ACHN (cell line): ENCODE measurements around the gene VSTM4.

Experiments used
- DNase-seq: peaks from one replicate; pipeline ENCODE4 v3.0.0-alpha.2; 2015
- in situ Hi-C: cut with HindIII; loops from 2 replicates; pipeline ENCODE4 v1.10.0; 2017; ENCODE audit warnings: low sequenced_read_pairs, low pct_ligation_motif_present, low pct_unique_long_range_greater_than_20kb

Gene VSTM4

GRCh38 chr10:49115015-49115795, at the start of gene VSTM4:
Gene VSTM4, minus strand, starts transcription at chr10:49115522. Its CDS starts 37 bp downstream, at chr10:49115485.
- DNase-seq: no peak
- in situ Hi-C loops: no loop called here

GRCh38 chr10:49164559-49165188, 49.4 kb upstream of the VSTM4 start:
- peak; percentile 59 for DNase-seq
- in situ Hi-C loops: no loop called here

GRCh38 chr10:49163741-49164140, 48.4 kb upstream of the VSTM4 start:
- in situ Hi-C loops: no loop called here
- DNase-seq: no peak

DNA sequence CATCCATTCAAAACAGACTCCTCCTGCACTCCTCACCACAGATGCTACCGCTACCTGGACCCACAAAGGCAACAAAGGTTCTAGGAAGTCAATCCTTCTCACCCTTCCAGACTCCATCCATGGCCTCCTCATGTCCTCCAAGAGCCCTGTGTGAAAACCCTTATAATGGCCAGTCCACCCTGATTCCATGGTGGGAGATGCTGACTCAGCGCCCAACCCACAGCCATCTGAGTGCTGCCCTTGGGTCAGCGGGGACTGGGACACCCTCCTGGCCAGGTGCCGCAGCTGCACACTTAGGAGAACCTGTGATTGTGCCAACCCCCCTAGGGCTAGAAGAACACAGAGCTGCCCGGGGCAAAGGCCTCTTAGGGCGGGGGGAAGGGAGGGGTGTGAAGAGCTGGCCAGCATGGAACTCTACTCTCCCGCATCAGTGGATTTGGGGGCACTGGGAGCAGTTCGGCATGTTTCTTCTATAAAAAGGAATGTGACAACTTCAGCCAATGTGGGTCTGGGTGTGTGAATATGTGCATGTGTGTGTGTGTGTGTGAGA, 47.5 kb upstream of the VSTM4 start:
- DNase-seq: no peak
- in situ Hi-C loops: no loop called here

GRCh38 chr10:49162063-49162462, 46.7 kb upstream of the VSTM4 start:
- DNase-seq: no peak
- in situ Hi-C loops: no loop called here

DNA sequence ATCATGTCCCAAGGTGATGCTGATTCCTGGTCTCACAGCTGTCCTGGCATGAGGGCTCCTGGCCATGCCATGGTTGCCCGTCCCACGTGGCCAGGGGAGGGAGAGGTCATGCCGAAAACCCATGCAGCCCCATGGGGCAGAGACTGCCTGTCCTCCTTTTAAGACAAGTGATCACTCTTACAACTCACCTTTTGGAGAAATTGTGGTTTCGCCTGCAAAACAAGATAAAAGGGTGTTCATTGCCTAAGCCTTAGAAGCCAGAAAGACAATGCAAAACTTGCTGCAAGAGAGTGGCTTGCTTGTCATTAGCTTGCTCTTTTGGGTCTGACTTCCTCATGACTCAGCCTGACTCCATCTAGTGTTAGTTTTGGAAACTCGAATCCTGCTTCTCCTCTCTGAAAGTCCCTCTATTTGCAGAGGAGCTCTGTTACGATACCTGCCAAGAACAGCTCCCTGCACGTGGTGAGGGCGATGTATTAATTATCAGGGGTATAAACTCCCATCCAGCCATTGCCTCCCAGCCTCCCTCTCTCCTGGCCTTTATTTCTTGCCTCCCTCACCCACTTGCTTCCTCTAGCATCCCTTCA, 46.2 kb upstream of the VSTM4 start:
- in situ Hi-C loops: no loop called here
- DNase-seq: peak; percentile 19

DNA sequence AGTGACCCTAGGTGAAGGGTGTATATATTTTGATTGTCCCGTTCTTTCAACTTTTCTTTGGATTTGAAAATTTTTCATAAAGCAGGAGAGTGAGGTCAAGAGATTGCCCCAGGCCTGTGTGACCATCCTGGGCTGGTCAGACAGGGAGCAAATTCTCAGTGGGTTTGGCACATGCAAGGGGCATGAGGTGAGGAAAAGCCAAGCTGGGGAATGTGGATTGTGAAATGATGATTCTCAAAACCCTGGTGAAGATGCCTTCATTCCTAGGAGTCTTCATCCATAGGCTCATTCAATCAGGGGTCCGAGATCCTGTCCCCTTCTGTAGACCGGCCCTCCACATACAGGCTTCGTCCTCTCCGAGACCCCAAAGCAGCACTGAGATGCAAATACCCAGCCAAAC, 45.5 kb upstream of the VSTM4 start:
- DNase-seq: no peak
- in situ Hi-C loops: no loop called here

GRCh38 chr10:49160110-49160509, 44.8 kb upstream of the VSTM4 start:
- in situ Hi-C loops: no loop called here
- no peak for DNase-seq

GRCh38 chr10:49158915-49159314, 43.6 kb upstream of the VSTM4 start:
- no peak for DNase-seq

GRCh38 chr10:49158404-49158803, 43.1 kb upstream of the VSTM4 start:
- no peak for DNase-seq
- in situ Hi-C loops: no loop called here

More at GRCh38 chr10:49158915-49159314, 43.6 kb upstream of the VSTM4 start:
- in situ Hi-C loops: no loop called here

DNA sequence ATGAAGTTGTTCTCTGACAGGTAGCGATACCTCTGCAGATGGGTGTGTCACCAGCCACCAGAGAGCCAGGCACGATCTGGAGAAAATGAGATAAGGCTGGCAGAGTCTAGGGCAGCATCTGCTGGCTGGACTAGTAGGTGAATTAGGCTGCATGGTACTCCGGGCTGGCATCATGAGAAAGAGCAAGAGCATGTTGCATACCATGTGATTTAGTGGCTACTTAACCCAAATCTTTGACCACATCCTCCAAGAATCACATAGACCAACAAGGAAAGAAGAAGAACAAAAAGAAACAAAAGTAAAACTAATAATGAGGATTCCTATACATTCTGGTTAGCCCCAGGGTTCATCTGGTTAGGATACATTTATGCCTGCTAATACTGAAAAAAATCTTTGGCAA, 41.9 kb upstream of the VSTM4 start:
- DNase-seq: no peak
- in situ Hi-C loops: no loop called here

DNA sequence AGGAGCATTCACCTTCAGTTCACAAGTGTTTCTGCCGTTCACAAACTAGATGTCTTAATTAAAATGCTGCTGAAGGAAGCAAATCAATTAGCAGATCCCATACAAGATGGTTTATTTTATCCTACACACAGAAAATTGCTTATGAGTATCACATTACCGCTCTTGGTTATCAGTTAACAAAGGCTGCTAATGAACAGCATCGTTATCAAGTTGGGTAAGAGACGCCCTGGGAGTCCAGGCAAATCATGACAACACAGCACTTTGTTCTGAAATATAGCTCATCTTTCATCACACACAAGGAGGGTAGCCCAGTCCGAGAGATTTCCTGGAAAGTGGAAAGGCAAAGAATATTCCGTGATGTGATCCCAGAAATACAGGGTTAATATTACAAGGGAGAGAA, 39.3 kb upstream of the VSTM4 start:
- in situ Hi-C loops: no loop called here
- DNase-seq: no peak

DNA sequence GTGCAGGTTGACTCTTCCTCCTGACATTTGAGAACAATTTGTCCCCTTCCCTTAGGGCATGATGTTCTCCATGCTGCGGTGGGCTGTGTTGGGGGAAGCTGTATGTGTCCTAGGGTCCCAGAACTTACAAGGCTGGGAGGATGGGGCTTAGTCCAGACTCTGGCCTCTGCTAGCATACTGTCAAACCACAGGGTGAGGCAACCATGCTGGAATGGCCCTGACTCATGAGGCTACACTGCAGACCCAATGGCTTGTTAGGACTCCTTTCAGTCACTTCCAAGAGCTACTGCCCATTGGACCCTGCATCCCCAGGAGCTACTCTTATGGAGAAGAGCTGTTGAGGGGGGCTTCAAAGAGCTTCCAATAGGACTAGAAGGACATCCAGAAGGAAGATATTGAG, 38.6 kb upstream of the VSTM4 start:
- DNase-seq: no peak
- in situ Hi-C loops: no loop called here

DNA sequence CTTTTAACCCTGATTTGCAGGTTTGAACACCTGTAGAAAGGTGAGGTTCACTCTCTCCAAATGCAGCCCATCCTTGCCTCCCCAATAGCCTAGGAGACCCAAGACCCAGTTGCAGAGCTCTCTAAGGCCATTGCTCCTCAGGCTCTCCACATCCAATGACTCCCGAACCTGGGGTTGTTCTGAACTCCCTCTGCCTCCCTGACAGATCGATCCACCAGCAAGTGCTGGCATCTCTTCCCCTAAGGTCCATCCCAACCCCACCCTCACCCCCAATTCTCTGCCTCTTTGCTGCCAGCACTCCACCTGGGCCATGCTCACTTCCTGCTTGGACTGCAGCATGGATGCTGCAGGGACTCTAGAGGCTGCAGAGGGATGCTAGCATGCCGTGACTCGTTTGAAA, 37.8 kb upstream of the VSTM4 start:
- in situ Hi-C loops: no loop called here
- no peak for DNase-seq

GRCh38 chr10:49152663-49153062, 37.3 kb upstream of the VSTM4 start:
- DNase-seq: no peak
- in situ Hi-C loops: no loop called here

GRCh38 chr10:49152037-49152436, 36.7 kb upstream of the VSTM4 start:
- in situ Hi-C loops: no loop called here

DNA sequence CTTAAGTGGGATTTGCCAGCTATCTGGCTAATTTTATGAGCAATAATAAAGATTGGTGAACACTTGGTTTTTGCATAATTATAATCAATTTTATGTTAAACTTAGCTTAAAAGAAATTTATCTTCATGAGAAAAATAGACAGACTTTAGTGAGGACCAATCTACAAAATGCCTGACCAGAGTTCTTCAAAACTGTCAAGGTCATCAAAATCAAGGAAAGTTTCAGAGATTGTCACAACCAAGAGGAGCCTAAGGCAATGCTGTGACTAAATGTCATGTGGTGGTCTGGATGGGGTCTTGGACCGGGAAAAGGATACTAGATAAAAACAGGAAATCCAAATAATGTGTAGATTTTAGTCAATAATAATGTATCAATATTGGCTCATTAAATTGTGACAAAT, 36.2 kb upstream of the VSTM4 start:
- in situ Hi-C loops: no loop called here
- DNase-seq: no peak

More at GRCh38 chr10:49152037-49152436, 36.7 kb upstream of the VSTM4 start:
- no peak for DNase-seq

- in situ Hi-C loops: no loop called here
- DNase-seq: no peak
These were observed 35.7 kb upstream of the VSTM4 start for GRCh38 chr10:49151025-49151445.

DNA sequence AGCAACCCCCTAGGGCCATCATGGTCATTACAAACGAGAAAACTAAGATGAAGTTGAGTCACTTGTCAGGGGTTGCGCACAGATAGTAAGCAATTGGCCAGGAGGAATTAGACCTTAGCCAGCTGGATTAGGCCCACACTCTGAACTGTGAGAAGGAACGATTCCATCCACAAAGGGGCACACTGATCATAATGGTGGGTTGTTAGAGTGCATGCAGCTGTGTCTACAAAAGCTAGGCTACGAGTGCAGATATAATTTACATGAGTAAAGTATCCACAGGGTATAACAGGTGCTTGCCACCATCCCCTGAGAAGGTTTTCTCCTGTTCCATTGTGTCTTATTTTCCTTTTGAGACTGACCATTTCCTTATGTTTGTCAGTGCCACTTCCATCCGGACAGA, 35.1 kb upstream of the VSTM4 start:
- in situ Hi-C loops: no loop called here
- DNase-seq: no peak
